ENCODE results near the gene PRKCG. TPM values are rescaled to one million over a fixed set of nuclear protein-coding genes. Genes with fewer than 3 reads are reported as not detected.
A peak's percentile ranks its signal among the peaks of the same experiment; 100 is the strongest.

PRKCG gene
- total RNA-seq, 6 donors from 2014 or later = 0.17 to 1.0 (median 0.39) TPM; not detected in 3

- no peak for TF ChIP-seq POLR2AphosphoS5 (IDR thresholded peaks at IDR 0.05)
- no peak for TF ChIP-seq POLR2A (IDR thresholded peaks at IDR 0.05)
- TF ChIP-seq CTCF (IDR thresholded peaks at IDR 0.05) = no peak
- TF ChIP-seq EP300 (IDR thresholded peaks at IDR 0.05) = no peak
- ATAC-seq (ENCODE audit: low FRiP score in 2 of 2) = no peak
- no peaks in the 10 kb centered on the region for H3K27me3 ChIP-seq
- no peak overlapping the region for H3K27ac ChIP-seq
- no peaks in the 10 kb centered on the region for H3K9me3 ChIP-seq
- H3K4me3 ChIP-seq = no peak overlapping the region
- 62 to 80% methylated on average over 6 of the region's 6 CpGs for WGBS, 2 donors
- H3K36me3 ChIP-seq = peaks cover 7 to 58% (median 28%) of the 10 kb centered on the region in 4 donors
- peaks cover 24 to 67% (median 31%) of the 10 kb centered on the region in 4 donors for H3K4me1 ChIP-seq
- no peak for DNase-seq
Observed at GRCh38 chr19:53872762-53873161, 9.2 kb upstream of the PRKCG start.

GRCh38 chr19:53873773-53874605, 8.0 kb upstream of the PRKCG start:
- 92% methylated on average over 51 of the region's 51 CpGs for WGBS, 2 donors
- peak overlapping the region in 2 of 4 donors; percentile 3 to 50 for H3K27ac ChIP-seq
- DNase-seq (peak in 1 of 2 donors; percentile 87), ATAC-seq (ENCODE audit: low FRiP score in 2 of 2) (no peak)
- TF ChIP-seq EP300 (IDR thresholded peaks at IDR 0.05) (no peak), POLR2A (IDR thresholded peaks at IDR 0.05) (no peak), POLR2AphosphoS5 (IDR thresholded peaks at IDR 0.05) (no peak), CTCF (IDR thresholded peaks at IDR 0.05) (no peak)
- no peaks in the 10 kb centered on the region for H3K9me3 ChIP-seq
- H3K4me3 ChIP-seq = no peak overlapping the region
- peaks cover 26 to 64% (median 30%) of the 10 kb centered on the region in 4 donors for H3K4me1 ChIP-seq
- H3K36me3 ChIP-seq = peaks cover 7 to 58% (median 28%) of the 10 kb centered on the region in 4 donors
- H3K27me3 ChIP-seq = no peaks in the 10 kb centered on the region

GRCh38 chr19:53874606-53874990, 7.4 kb upstream of the PRKCG start:
- Histone ChIP-seq H3K4me3 (no peak overlapping the region), H3K27ac (peak overlapping the region in 2 of 4 donors; percentile 35 to 50), H3K27me3 (no peaks in the 10 kb centered on the region), H3K9me3 (no peaks in the 10 kb centered on the region), H3K36me3 (peaks cover 7 to 58% (median 28%) of the 10 kb centered on the region in 4 donors), H3K4me1 (peaks cover 29 to 64% (median 35%) of the 10 kb centered on the region in 4 donors)
- 68 to 71% methylated on average over 6 of the region's 6 CpGs for WGBS, 2 donors
- TF ChIP-seq POLR2AphosphoS5 (IDR thresholded peaks at IDR 0.05) (no peak), CTCF (IDR thresholded peaks at IDR 0.05) (no peak), EP300 (IDR thresholded peaks at IDR 0.05) (no peak), POLR2A (IDR thresholded peaks at IDR 0.05) (no peak)
- ATAC-seq (ENCODE audit: low FRiP score in 2 of 2) = no peak
- no peak for DNase-seq

GRCh38 chr19:53875602-53876325, 6.2 kb upstream of the PRKCG start:
- no peak overlapping the region for H3K27ac ChIP-seq
- peaks cover 22 to 54% (median 32%) of the 10 kb centered on the region in 4 donors for H3K4me1 ChIP-seq
- no peak for TF ChIP-seq EP300 (IDR thresholded peaks at IDR 0.05)
- no peak for TF ChIP-seq CTCF (IDR thresholded peaks at IDR 0.05)
- no peak for TF ChIP-seq POLR2A (IDR thresholded peaks at IDR 0.05)
- no peak for TF ChIP-seq POLR2AphosphoS5 (IDR thresholded peaks at IDR 0.05)
- no peaks in the 10 kb centered on the region for H3K9me3 ChIP-seq
- no peak overlapping the region for H3K4me3 ChIP-seq
- ATAC-seq (ENCODE audit: low FRiP score in 2 of 2) (no peak), DNase-seq (no peak)
- 86 to 89% methylated on average over 17 of the region's 17 CpGs for WGBS, 2 donors
- peaks cover 7 to 56% (median 28%) of the 10 kb centered on the region in 4 donors for H3K36me3 ChIP-seq
- no peaks in the 10 kb centered on the region for H3K27me3 ChIP-seq
